GM12891 (cell line): Measurements from ENCODE around the gene NACC1.

ENCODE experiments used
- PAX5 ChIP-seq: IDR thresholded peaks from 2 replicates; pipeline ENCODE4 v1.6.1; 2011; ENCODE audit warnings: low read length, moderate library complexity, mild to moderate bottlenecking; ENCODE audit not compliant: insufficient read depth, severe bottlenecking
- POLR2A ChIP-seq: IDR thresholded peaks from 2 replicates; pipeline ENCODE4 v1.6.1; 2011; ENCODE audit warnings: low read depth, low read length, control low read depth
- POLR2AphosphoS5 ChIP-seq: IDR thresholded peaks from 2 replicates; pipeline ENCODE4 v1.6.1; 2011; ENCODE audit warnings: low read depth, low read length, control low read depth
- POU2F2 ChIP-seq: IDR thresholded peaks from 2 replicates; pipeline ENCODE4 v1.6.1; 2011; ENCODE audit warnings: low read depth, mild to moderate bottlenecking, control low read depth, low read length, moderate library complexity
- SPI1 ChIP-seq: IDR thresholded peaks from 2 replicates; pipeline ENCODE4 v1.6.1; 2011; ENCODE audit warnings: low read depth, low read length, control low read depth
- TAF1 ChIP-seq: IDR thresholded peaks from 2 replicates; pipeline ENCODE4 v1.6.1; 2011; ENCODE audit warnings: low read depth, low read length, control low read depth

DNA sequence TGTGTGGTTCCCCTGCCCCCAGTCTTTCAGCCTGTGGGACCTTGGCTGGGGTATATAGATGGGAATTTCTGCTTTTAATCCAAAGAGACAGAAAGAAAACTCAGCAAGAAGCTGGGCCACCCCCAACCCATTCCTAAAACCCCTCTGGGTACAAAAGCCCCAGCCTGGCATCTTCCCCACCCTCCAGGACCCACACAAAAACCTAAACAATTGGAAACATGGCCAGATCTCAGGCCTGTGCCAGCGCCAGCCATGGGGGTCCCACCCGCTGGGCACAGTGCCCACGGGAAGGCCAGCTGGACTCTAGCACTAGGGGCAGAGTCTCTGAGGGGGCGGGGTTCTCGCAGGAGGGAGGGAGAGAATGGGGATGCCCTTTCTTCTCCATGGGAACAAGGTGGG lies 24.0 kb upstream of the NACC1 start:
- TF ChIP-seq POLR2A = no peak
- TF ChIP-seq POLR2AphosphoS5 = no peak
- no peak for TF ChIP-seq TAF1
- no peak for TF ChIP-seq PAX5
- no peak for TF ChIP-seq SPI1
- TF ChIP-seq POU2F2 = no peak
